Subcutaneous abdominal adipose tissue (tissue), 5 donors: Measurements from ENCODE around the gene TRIO.

Experiments
- H3K27ac ChIP-seq: one replicate; pipeline ENCODE4 v1.7.0; 2013; ENCODE audit warnings: low read depth, mild to moderate bottlenecking, inconsistent platforms, low read length, moderate library complexity
- H3K27me3 ChIP-seq, 5 donors: one replicate each; pipeline ENCODE4 v1.7.0; 2013; ENCODE audit warnings: low read length in 5 of 5, inconsistent platforms in 1 of 5; ENCODE audit not compliant: control insufficient read depth in 5 of 5, insufficient read depth in 4 of 5
- H3K36me3 ChIP-seq, 5 donors: one replicate each; pipeline ENCODE4 v1.7.0; 2013; ENCODE audit warnings: low read length in 5 of 5; ENCODE audit not compliant: control insufficient read depth in 5 of 5, insufficient read depth in 5 of 5
- H3K4me1 ChIP-seq, 5 donors: one replicate each; pipeline ENCODE4 v1.7.0; 2013; ENCODE audit warnings: low read length in 5 of 5, mild to moderate bottlenecking in 3 of 5, moderate library complexity in 1 of 5; ENCODE audit not compliant: control insufficient read depth in 5 of 5, insufficient read depth in 5 of 5
- H3K4me3 ChIP-seq, 5 donors: one replicate each; pipeline ENCODE4 v1.7.0; 2013; ENCODE audit warnings: low read length in 5 of 5, low read depth in 1 of 5
- H3K9ac ChIP-seq, 5 donors: one replicate each; pipeline ENCODE4 v1.7.0; 2013; ENCODE audit warnings: low read length in 5 of 5, mild to moderate bottlenecking in 4 of 5, moderate library complexity in 3 of 5
- H3K9me3 ChIP-seq, 5 donors: one replicate each; pipeline ENCODE4 v1.7.0; 2013; ENCODE audit warnings: low read length in 5 of 5; ENCODE audit not compliant: control insufficient read depth in 5 of 5
- donor health status: healthy.
- donor health status: healthy.
- donor health status: healthy.
- donor health status: healthy.
- donor health status: healthy.

TRIO gene

DNA sequence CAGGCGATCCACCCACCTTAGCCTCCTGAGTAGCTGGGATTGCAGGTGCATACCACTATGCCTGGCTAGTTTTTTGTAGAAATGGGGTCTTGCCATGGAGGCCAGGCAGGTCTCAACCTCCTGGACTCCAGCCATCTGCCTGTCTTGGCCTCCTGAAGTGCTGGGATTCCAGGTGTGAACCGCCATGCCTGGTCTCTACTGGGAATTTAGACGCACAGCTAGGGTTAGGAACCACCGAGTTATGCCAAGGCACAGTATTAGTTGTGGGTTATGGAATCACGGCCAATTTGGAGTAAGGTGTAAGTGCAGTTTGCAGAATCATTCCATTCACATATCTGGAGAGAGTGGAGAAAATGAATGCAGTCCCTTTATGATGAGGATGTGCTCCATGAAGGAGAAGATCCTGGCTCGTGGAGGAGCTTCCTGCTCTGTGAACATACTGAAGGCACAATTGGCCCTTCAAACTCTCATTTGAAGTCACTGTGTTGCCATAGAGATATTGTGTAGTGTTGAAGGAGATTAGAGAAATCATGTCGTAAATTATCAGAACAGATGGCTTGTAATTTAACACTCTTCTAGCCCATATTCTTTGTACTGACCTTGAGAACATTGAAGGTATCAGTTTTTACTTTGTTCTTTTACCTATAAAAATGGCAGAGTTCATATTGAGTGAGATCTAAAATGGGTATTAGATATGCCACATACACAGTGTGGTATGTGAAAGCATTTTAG is 18.8 kb downstream of the TRIO start:
- Histone ChIP-seq H3K27me3 (no peaks in the 10 kb centered on the region), H3K4me3 (no peak overlapping the region), H3K9me3 (peaks cover 0 to 8% (median 0%) of the 10 kb centered on the region in 5 donors), H3K27ac (no peak overlapping the region), H3K36me3 (no peaks in the 10 kb centered on the region), H3K4me1 (peaks cover 2 to 42% (median 30%) of the 10 kb centered on the region in 5 donors), H3K9ac (no peak overlapping the region)

DNA sequence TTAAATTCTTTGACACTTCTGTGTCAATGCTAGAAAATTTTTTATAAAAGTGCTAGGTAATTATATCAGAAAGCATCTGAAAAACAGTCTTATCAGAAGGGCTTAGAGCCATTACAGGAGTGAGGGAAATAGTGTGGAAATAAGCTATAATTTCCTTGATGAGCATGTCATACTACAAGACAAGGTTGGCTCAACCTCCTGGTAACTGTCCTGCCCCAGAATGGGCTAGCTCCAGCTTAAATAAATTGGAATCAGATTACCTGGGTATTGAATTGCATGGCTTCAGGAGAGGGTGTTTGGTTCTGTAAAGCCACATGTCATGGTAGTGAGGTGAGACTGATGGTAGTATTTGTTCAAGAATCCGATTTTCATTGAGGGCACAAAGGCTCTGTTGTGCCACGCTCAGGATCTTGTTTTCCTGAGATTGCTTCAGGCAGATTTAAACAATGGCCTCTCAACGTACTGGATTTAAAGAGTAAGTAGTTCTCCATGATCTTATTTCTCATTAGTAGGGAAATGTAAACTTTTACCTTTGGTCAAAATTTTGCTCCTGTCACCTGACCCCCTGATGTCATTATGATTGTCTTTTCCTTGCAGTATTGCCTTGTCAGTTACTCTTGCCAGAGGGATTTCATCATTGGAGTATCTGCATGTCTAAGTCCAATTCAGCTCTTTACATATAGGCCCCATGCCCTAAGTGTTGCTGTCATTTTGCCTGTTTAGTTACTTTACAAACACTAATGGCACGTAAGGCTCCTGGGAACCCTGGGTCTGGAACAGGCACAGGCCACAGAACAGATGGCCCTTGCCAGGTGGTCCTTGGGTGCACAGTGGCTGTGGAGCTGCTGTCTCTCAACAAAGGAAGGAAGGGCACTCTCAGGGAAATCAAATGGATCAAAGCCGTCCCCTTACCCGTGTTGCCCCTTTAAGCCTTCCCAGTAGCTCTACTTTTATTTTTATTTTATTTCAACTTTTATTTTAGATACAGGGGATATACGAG is 21.3 kb downstream of the TRIO start:
- Histone ChIP-seq H3K27ac (no peak overlapping the region), H3K4me3 (no peak overlapping the region), H3K4me1 (peaks cover 3 to 54% (median 38%) of the 10 kb centered on the region in 5 donors), H3K9me3 (peaks cover 0 to 8% (median 0%) of the 10 kb centered on the region in 5 donors), H3K27me3 (no peaks in the 10 kb centered on the region), H3K9ac (no peak overlapping the region), H3K36me3 (no peaks in the 10 kb centered on the region)

DNA sequence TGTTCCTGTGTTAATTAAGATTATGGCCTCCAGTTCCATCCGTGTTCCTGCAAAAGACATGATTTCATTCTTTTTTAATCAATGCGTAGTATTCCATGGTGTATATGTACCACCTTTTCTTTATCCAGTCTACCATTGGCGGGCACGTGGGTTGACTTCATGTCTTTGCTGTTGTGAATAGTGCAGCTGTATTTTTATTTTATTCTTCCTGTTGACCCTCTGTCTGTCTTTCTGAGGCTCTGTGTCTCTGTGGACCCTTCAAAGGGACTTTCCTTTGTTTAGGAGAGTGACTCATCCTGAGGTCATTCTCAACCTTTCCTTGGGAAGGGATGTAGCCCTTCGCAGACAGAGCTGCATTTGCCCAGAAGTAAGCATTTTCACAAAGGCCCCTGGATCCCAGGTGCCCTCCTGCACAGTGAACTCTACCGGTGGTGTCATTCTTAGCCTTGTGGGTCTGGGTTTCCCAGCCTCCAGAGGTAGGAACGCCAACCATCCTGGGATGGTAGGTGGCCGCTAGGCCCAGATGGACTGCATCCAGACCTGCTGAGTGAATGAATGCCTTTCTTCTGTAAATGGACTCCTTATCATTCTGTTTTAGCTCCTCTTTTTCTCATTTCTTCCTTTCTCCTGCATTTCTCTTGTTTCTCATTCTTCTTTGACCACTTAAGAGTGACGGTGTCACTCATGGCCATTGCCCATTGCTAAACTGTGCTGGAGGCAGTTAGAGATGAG is 22.4 kb downstream of the TRIO start:
- H3K4me1 ChIP-seq = peaks cover 3 to 58% (median 38%) of the 10 kb centered on the region in 5 donors
- H3K9ac ChIP-seq = no peak overlapping the region
- H3K27ac ChIP-seq = no peak overlapping the region
- no peak overlapping the region for H3K4me3 ChIP-seq
- H3K27me3 ChIP-seq = no peaks in the 10 kb centered on the region
- peaks cover 0 to 8% (median 0%) of the 10 kb centered on the region in 5 donors for H3K9me3 ChIP-seq
- no peaks in the 10 kb centered on the region for H3K36me3 ChIP-seq

DNA sequence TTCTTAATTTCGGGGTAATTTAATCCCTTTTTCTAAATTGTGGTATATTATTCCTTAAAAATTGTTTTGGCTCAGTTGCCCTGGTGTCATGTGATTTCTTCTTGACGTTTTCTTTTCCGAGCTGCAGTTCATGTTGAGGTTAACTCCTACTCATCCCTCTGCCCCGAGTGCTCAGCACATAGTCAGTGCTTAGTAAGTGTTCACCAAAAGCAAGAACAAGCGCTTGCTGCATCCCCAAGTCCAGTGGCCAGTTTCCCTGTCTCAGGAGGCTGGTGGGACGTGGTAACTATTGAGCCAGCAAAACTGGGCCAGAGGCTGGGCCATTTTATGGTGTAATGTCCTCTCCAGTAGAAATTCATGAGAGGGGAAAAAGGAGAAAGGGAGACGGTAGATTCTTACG is 23.3 kb downstream of the TRIO start:
- Histone ChIP-seq H3K36me3 (no peaks in the 10 kb centered on the region), H3K9me3 (peaks cover 0 to 8% (median 0%) of the 10 kb centered on the region in 5 donors), H3K9ac (no peak overlapping the region), H3K4me3 (no peak overlapping the region), H3K27me3 (no peaks in the 10 kb centered on the region), H3K27ac (peak overlapping the region; percentile 26), H3K4me1 (peaks cover 3 to 62% (median 40%) of the 10 kb centered on the region in 5 donors)

DNA sequence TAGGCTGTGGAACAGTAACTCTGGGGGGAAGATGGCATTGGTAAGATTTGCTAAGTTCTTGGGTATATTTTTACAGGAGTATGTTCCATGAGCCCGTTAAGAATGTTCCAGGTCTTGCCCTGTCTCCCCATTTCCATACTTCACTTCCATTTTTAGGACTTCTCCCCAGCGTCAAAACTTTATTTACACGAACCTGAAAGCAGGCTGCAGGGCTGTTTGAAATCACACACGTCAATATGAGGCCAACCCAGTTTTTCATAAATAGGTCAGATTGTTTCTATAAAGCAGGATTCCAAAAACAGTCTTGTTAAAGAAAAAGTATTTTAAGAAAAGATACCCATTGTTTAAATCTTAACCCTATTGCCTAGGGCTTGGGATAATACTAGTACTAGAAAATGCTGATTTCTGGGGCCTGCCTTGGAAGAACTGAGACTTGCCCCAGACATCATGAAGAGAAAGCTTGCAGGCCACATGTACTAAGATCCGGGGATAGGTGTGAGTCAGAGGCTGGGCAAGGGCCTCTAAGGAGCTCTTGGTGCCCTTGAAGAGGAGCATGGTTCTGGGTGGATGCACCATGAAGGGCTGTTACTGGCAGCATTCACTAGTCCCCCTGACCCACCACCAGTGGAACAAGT is 24.2 kb downstream of the TRIO start:
- Histone ChIP-seq H3K36me3 (no peaks in the 10 kb centered on the region), H3K27ac (peak overlapping the region; percentile 26)

DNA sequence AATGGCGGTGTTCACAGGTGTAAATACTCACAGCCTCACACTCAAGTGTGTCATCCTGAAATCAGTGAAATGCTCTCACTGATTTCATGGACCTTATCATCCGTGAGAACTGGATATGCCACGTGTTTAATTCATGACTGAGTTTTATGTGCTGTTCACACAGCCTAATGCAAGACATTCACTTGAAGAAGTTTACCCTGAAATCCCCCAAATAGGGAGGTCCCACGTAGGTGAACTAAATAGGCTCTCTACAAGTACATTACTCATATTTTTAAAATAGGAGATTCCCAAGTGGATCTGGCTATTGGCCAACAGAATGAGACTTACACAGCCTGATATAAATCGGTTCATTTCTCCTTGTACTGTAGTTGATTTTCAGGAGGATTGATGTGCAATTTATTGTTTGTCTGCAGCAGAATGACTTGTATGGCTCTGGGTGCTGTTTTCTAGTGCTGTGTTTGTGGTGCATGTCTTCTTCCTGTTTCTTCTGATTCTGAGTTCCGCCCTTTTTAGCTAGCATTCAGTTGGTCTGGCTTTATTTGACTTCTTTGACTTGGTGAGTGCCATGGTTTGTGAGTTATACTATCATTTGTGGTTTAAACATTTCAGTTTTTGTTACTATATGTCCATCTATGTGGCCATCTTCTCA is 25.1 kb downstream of the TRIO start:
- Histone ChIP-seq H3K9ac (peak overlapping the region in 1 of 5 donors; percentile 29), H3K4me3 (no peak overlapping the region), H3K27me3 (no peaks in the 10 kb centered on the region), H3K9me3 (peaks cover 0 to 8% (median 0%) of the 10 kb centered on the region in 5 donors), H3K4me1 (peaks cover 5 to 66% (median 47%) of the 10 kb centered on the region in 5 donors), H3K27ac (peak overlapping the region; percentile 26), H3K36me3 (no peaks in the 10 kb centered on the region)

More for the DNA sequence above, 24.2 kb downstream of the TRIO start:
- H3K4me1 ChIP-seq = peaks cover 5 to 64% (median 42%) of the 10 kb centered on the region in 5 donors
- no peak overlapping the region for H3K4me3 ChIP-seq
- peak overlapping the region in 1 of 5 donors; percentile 13 for H3K9ac ChIP-seq
- peaks cover 0 to 8% (median 0%) of the 10 kb centered on the region in 5 donors for H3K9me3 ChIP-seq
- no peaks in the 10 kb centered on the region for H3K27me3 ChIP-seq

DNA sequence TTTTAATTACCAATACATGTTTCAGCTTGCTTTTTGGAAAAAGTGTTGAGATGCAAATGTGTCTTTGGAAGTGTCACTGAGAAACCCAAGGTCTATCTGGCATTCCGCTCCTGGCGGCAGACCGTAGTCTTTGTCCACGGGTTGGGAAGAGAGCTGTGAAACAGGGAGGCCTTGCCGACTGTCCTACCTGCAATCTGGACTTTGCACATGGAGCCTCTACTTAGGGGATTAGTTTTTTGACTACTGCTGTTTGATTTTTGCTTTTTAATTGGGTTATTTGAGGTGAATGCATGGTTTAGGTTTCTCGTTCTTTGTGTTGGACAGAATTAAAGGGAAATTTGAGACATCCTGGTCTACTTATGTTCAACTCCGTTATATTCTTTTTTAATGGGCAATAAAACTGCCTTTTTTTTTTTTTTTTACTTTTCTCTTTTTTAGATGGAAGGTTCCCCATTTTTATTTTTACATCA is 25.7 kb downstream of the TRIO start:
- Histone ChIP-seq H3K27me3 (no peaks in the 10 kb centered on the region), H3K36me3 (no peaks in the 10 kb centered on the region), H3K27ac (peak overlapping the region; percentile 26), H3K9me3 (peaks cover 0 to 8% (median 0%) of the 10 kb centered on the region in 5 donors), H3K4me1 (peaks cover 6 to 72% (median 51%) of the 10 kb centered on the region in 5 donors), H3K4me3 (no peak overlapping the region), H3K9ac (no peak overlapping the region)

DNA sequence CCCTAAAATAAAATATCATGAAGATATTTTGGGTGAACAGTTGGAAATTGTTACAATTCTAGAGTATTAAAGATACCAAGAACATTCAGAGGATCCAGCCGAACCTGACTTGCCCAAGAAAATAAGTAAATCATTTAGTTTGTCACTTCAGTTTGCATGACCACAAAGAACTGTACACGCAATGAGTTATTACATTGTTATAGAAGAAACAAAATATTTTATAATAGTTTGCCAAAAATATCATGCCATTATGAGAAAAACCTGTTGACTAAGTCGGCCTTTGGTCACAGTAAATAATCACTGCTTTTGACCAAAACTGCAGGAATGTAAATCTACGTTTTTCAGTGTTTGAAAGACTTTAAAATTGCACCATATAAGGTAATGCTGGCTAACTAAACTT is 27.9 kb downstream of the TRIO start:
- Histone ChIP-seq H3K36me3 (no peaks in the 10 kb centered on the region), H3K9me3 (no peaks in the 10 kb centered on the region), H3K27ac (no peak overlapping the region), H3K9ac (no peak overlapping the region), H3K4me3 (no peak overlapping the region), H3K4me1 (peaks cover 8 to 63% (median 53%) of the 10 kb centered on the region in 5 donors), H3K27me3 (no peaks in the 10 kb centered on the region)

DNA sequence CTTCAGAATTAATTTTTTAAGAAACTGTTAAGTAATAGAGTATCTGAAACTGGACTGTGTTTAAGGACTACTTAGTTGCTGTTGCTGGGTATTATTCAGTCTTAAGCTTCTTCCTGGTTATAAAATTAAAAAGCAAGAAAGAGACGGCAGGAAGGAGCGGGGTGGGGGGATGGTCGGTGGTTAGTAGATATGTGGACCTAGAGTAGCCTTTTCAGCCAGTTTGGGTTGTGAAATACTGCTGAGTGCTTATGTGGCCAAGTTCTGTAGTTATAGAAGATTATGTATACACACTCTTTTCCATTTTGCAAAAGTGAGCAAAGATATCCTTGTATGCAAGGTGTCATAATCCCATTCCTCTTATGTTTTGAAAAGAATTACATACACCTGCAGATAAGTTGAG is 28.5 kb downstream of the TRIO start:
- no peaks in the 10 kb centered on the region for H3K9me3 ChIP-seq
- no peak overlapping the region for H3K4me3 ChIP-seq
- H3K9ac ChIP-seq = peak overlapping the region in 1 of 5 donors; percentile 11
- peak overlapping the region; percentile 14 for H3K27ac ChIP-seq
- no peaks in the 10 kb centered on the region for H3K36me3 ChIP-seq
- no peaks in the 10 kb centered on the region for H3K27me3 ChIP-seq
- H3K4me1 ChIP-seq = peaks cover 8 to 57% (median 50%) of the 10 kb centered on the region in 5 donors
